PFSK-1 (cell line): ENCODE data around the gene EGFL8.

Source experiments
- FOXP2 ChIP-seq: optimal IDR thresholded peaks from 2 replicates; pipeline ENCODE3; 2011; ENCODE audit warnings: borderline replicate concordance, control low read depth, inconsistent platforms; ENCODE audit not compliant: insufficient read depth; ENCODE audit errors: extremely low read length, extremely low read depth
- POLR2AphosphoS5 ChIP-seq: IDR thresholded peaks from 2 replicates; pipeline ENCODE4 v1.6.1; 2012; ENCODE audit warnings: low read depth, mild to moderate bottlenecking, control low read depth, low read length, moderate library complexity
- REST ChIP-seq, 2 experiments: IDR thresholded peaks; 2 replicates each; pipeline versions ENCODE4 v1.6.1 to v1.8.0; 2011 to 2012; ENCODE audit warnings: low read depth in 2 of 2, low read length in 2 of 2, control low read depth in 1 of 2, inconsistent platforms in 1 of 2, mild to moderate bottlenecking in 1 of 2, moderate library complexity in 1 of 2; ENCODE audit not compliant: insufficient read depth in 1 of 2
- SIN3A ChIP-seq: IDR thresholded peaks from 2 replicates; pipeline ENCODE4 v1.6.1; 2012; ENCODE audit warnings: mild to moderate bottlenecking, low read length, moderate library complexity, borderline replicate concordance; ENCODE audit not compliant: insufficient read depth
- TAF1 ChIP-seq: IDR thresholded peaks from 2 replicates; pipeline ENCODE4 v1.6.1; 2012; ENCODE audit warnings: low read length, control low read depth, borderline replicate concordance; ENCODE audit not compliant: insufficient read depth

Gene EGFL8

GRCh38 chr6:32195652-32195901 lies 31.2 kb downstream of the EGFL8 start:
- TF ChIP-seq SIN3A (no peak), REST (IDR thresholded peaks at IDR 0.05; ENCODE audit: insufficient read depth in 1 of 2, low read depth in 2 of 2, low read length in 2 of 2) (no peak), TAF1 (no peak), FOXP2 (no peak), POLR2AphosphoS5 (no peak)

GRCh38 chr6:32195902-32196681 lies 31.7 kb downstream of the EGFL8 start:
- TF ChIP-seq SIN3A (no peak; the same call in 1 of the 2 replicates), POLR2AphosphoS5 (peak; percentile 91), TAF1 (0 out of 2 replicates have a peak, but pooled peaks have one; percentile 56), REST (IDR thresholded peaks at IDR 0.05; ENCODE audit: insufficient read depth in 1 of 2, low read depth in 2 of 2, low read length in 2 of 2) (no peak), FOXP2 (no peak)

- TF ChIP-seq POLR2AphosphoS5: no peak
- no peak for TF ChIP-seq TAF1
- TF ChIP-seq FOXP2: no peak
- TF ChIP-seq REST (IDR thresholded peaks at IDR 0.05; ENCODE audit: insufficient read depth in 1 of 2, low read depth in 2 of 2, low read length in 2 of 2): no peak
- TF ChIP-seq SIN3A: no peak
Observed at GRCh38 chr6:32196682-32197616, 32.6 kb downstream of the EGFL8 start.

- TF ChIP-seq TAF1 (no peak), SIN3A (no peak), FOXP2 (no peak), REST (IDR thresholded peaks at IDR 0.05; ENCODE audit: insufficient read depth in 1 of 2, low read depth in 2 of 2, low read length in 2 of 2) (no peak), POLR2AphosphoS5 (no peak)
Observed at GRCh38 chr6:32198345-32198696, 33.9 kb downstream of the EGFL8 start.

- no peak for TF ChIP-seq REST (IDR thresholded peaks at IDR 0.05; ENCODE audit: insufficient read depth in 1 of 2, low read depth in 2 of 2, low read length in 2 of 2)
- no peak for TF ChIP-seq FOXP2
- TF ChIP-seq TAF1: no peak
- no peak for TF ChIP-seq POLR2AphosphoS5
- TF ChIP-seq SIN3A: no peak
Observed at GRCh38 chr6:32198866-32199265, 34.5 kb downstream of the EGFL8 start.
